ENCODE data around the gene CTNNBL1.

Gene CTNNBL1

GRCh38 chr20:37734228-37734985 lies 40.6 kb downstream of the CTNNBL1 start:
- Histone ChIP-seq H3K27me3 (ENCODE audit: insufficient read depth, low read depth, severe bottlenecking) (no peaks in the 10 kb centered on the region), H3K36me3 (peaks cover 35% of the 10 kb centered on the region), H3K9me3 (ENCODE audit: severe bottlenecking) (no peaks in the 10 kb centered on the region), H3K27ac (no peak overlapping the region), H3K4me3 (ENCODE audit: low read depth, low read length) (no peak overlapping the region)
- peak; percentile 24 for DNase-seq
- no peak for TF ChIP-seq CTCF (IDR thresholded peaks at IDR 0.05; ENCODE audit: low read depth, low read length)

- peaks cover 40% of the 10 kb centered on the region for H3K36me3 ChIP-seq
- no peak for TF ChIP-seq CTCF (IDR thresholded peaks at IDR 0.05; ENCODE audit: low read depth, low read length)
Measured at GRCh38 chr20:37735541-37735940, 41.7 kb downstream of the CTNNBL1 start.

GRCh38 chr20:37736132-37736531 lies 42.3 kb downstream of the CTNNBL1 start:
- H3K4me3 ChIP-seq (ENCODE audit: low read depth, low read length), result no peak overlapping the region
- H3K27ac ChIP-seq, result no peak overlapping the region
- DNase-seq, result no peak
- no peaks in the 10 kb centered on the region for H3K27me3 ChIP-seq (ENCODE audit: insufficient read depth, low read depth, severe bottlenecking)
- no peak for TF ChIP-seq CTCF (IDR thresholded peaks at IDR 0.05; ENCODE audit: low read depth, low read length)
- no peaks in the 10 kb centered on the region for H3K9me3 ChIP-seq (ENCODE audit: severe bottlenecking)
- peaks cover 42% of the 10 kb centered on the region for H3K36me3 ChIP-seq

More at GRCh38 chr20:37735541-37735940, 41.7 kb downstream of the CTNNBL1 start:
- Histone ChIP-seq H3K27ac (no peak overlapping the region), H3K27me3 (ENCODE audit: insufficient read depth, low read depth, severe bottlenecking) (no peaks in the 10 kb centered on the region), H3K9me3 (ENCODE audit: severe bottlenecking) (no peaks in the 10 kb centered on the region), H3K4me3 (ENCODE audit: low read depth, low read length) (no peak overlapping the region)
- DNase-seq, result no peak

- Histone ChIP-seq H3K36me3 (peaks cover 43% of the 10 kb centered on the region), H3K4me3 (ENCODE audit: low read depth, low read length) (no peak overlapping the region), H3K9me3 (ENCODE audit: severe bottlenecking) (no peaks in the 10 kb centered on the region), H3K27ac (no peak overlapping the region), H3K27me3 (ENCODE audit: insufficient read depth, low read depth, severe bottlenecking) (no peaks in the 10 kb centered on the region)
- no peak for DNase-seq
- TF ChIP-seq CTCF (IDR thresholded peaks at IDR 0.05; ENCODE audit: low read depth, low read length), result no peak
Measured at GRCh38 chr20:37737826-37738420, 44.1 kb downstream of the CTNNBL1 start.

- TF ChIP-seq CTCF (IDR thresholded peaks at IDR 0.05; ENCODE audit: low read depth, low read length), result no peak
- Histone ChIP-seq H3K27ac (no peak overlapping the region), H3K9me3 (ENCODE audit: severe bottlenecking) (no peaks in the 10 kb centered on the region), H3K36me3 (peaks cover 35% of the 10 kb centered on the region), H3K27me3 (ENCODE audit: insufficient read depth, low read depth, severe bottlenecking) (no peaks in the 10 kb centered on the region), H3K4me3 (ENCODE audit: low read depth, low read length) (no peak overlapping the region)
- DNase-seq, result no peak
Measured at GRCh38 chr20:37741055-37741454, 47.2 kb downstream of the CTNNBL1 start.

All from WERI-Rb-1 (cell line).